NCI-H146 treated with DMSO at 0.1 percent for 48 hours (cell line): Measurements from ENCODE around the gene DCUN1D1.

Source experiments
- DNase-seq: peaks from one replicate; lab custom pipeline; 2025; ENCODE audit not compliant: unreplicated experiment; lab: John Stamatoyannopoulos, UW

DCUN1D1 gene

GRCh38 chr3:182902236-182902635, 78.1 kb downstream of the DCUN1D1 start:
- DNase-seq: no peak

GRCh38 chr3:182896553-182896952, 83.8 kb downstream of the DCUN1D1 start:
- no peak for DNase-seq

- DNase-seq: no peak
Observed at GRCh38 chr3:182895513-182896112, 84.7 kb downstream of the DCUN1D1 start.

- DNase-seq: no peak
Observed at GRCh38 chr3:182892226-182892625, 88.1 kb downstream of the DCUN1D1 start.

- no peak for DNase-seq
Observed at GRCh38 chr3:182891364-182891763, 89.0 kb downstream of the DCUN1D1 start.

- no peak for DNase-seq
Observed at GRCh38 chr3:182889948-182890629, 90.2 kb downstream of the DCUN1D1 start.
